ENCODE measurements around the gene NEUROD6.

The NEUROD6 gene

DNA sequence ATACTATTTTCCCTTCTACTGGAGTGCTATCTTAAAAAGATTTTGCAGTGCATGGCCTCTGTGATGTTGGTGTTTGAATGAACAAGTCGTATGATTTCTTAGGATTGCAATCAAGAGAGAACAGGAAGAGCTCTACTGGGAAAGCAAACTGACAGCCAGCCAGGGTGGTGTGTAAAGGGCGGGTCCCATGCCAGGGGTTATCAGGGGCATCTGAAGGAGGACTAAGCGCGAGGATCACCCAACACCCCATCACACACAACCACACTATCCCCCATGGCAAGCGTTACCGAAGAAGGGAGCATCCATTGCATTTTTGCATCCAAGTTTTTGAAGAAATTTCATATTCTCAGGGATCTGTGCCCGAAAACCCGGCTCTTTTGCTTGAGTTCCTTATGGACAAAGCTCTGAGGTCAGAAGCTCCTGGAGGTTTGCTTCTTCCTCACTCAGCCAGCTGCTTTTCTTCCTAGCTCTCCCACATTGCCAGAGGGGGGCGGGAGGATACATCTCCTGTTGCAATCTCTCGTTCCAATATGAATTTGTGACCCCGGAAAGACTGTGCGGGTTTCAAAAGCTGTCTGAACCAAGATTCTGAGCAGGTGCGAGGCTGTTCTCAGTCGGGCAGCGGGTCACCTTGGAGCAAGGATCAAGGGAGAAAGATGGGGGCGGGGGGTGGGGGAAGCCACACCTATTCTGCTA is 5.2 kb downstream of the NEUROD6 start:
- TF ChIP-seq CTCF (IDR thresholded peaks at IDR 0.05) (no peak), ZFX (IDR thresholded peaks at IDR 0.05; ENCODE audit: borderline replicate concordance) (no peak)
- no peak overlapping the region for H3K27ac ChIP-seq

DNA sequence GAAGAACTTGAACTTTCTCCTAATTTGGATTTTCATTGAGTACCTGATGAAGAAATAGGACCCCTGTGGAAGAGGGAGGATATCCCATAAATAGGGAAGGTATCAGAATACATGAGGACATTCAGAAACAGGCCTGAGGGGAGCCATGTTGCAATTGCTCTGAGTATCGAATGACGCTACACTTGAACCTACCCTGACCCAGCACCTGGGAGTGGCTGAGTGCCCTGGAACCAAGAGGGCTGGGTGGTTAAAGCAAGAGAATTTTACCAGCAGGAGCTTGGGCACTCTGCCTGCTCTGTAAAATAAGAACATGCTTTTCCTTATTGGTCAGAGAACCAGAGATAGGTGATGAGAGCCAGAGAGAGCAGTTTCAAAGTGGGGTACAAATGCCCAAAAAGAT is 7.2 kb downstream of the NEUROD6 start:
- H3K27ac ChIP-seq = no peak overlapping the region

GRCh38 chr7:31327071-31327470 is 13.5 kb downstream of the NEUROD6 start:
- TF ChIP-seq CTCF (IDR thresholded peaks at IDR 0.05) (no peak), ZFX (IDR thresholded peaks at IDR 0.05; ENCODE audit: borderline replicate concordance) (no peak)

More for the DNA sequence above, 7.2 kb downstream of the NEUROD6 start:
- no peak for TF ChIP-seq ZFX (IDR thresholded peaks at IDR 0.05; ENCODE audit: borderline replicate concordance)
- TF ChIP-seq CTCF (IDR thresholded peaks at IDR 0.05) = no peak

GRCh38 chr7:31326416-31326815 is 14.1 kb downstream of the NEUROD6 start:
- no peak overlapping the region for H3K27ac ChIP-seq
- TF ChIP-seq ZFX (IDR thresholded peaks at IDR 0.05; ENCODE audit: borderline replicate concordance) (no peak), CTCF (IDR thresholded peaks at IDR 0.05) (no peak)

More at GRCh38 chr7:31327071-31327470, 13.5 kb downstream of the NEUROD6 start:
- no peak overlapping the region for H3K27ac ChIP-seq

DNA sequence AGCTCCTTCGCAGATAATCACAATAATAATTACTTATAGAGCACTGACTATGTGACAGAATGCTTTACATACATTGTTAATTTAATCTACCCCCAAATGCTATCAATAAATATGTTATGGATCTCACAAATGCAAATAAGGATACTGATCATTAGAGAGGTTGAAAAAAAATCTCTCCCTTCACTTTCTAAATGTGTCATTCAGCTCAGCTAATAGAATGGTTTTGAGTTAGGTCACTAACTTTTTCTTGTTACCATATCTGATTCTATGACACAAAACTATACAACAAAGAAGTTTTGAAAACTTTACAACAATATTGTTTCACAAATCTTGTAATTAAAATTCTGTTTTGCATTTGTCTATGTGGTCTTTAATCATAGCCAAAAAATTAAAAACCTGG is 17.4 kb downstream of the NEUROD6 start:
- TF ChIP-seq CTCF (IDR thresholded peaks at IDR 0.05) (no peak), ZFX (IDR thresholded peaks at IDR 0.05; ENCODE audit: borderline replicate concordance) (no peak)

GRCh38 chr7:31320675-31321074 is 19.9 kb downstream of the NEUROD6 start:
- H3K27ac ChIP-seq = no peak overlapping the region
- TF ChIP-seq CTCF (IDR thresholded peaks at IDR 0.05) (no peak), ZFX (IDR thresholded peaks at IDR 0.05; ENCODE audit: borderline replicate concordance) (no peak)

More for the DNA sequence above, 17.4 kb downstream of the NEUROD6 start:
- H3K27ac ChIP-seq = no peak overlapping the region

DNA sequence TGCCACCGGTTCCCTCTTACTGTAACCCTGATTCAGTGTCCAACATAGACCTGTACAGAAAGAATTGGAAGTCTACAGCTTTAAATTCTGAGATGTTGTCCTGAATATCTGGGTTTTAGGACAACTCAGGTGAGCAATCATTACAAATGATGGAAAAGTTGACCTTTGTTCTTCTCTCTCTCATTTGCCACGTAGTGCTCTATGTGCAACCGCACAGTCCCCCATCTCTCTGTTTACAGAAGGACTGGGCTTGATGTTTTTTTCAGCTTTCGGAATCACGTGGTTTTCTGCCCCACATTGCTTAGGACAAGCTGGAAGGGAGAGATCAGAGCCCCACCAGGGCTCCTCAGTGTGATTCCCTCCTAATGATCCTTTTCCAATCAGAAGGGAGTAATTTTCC is 22.2 kb downstream of the NEUROD6 start:
- TF ChIP-seq CTCF (IDR thresholded peaks at IDR 0.05) (no peak), ZFX (IDR thresholded peaks at IDR 0.05; ENCODE audit: borderline replicate concordance) (no peak)
- no peak overlapping the region for H3K27ac ChIP-seq
